GM15510 (cell line): ENCODE measurements around the gene CLDN24.

Experiments
- POLR2A ChIP-seq: IDR thresholded peaks from 3 replicates; pipeline ENCODE4 v1.6.1; 2011; ENCODE audit warnings: borderline replicate concordance; ENCODE audit not compliant: insufficient read length; ENCODE audit errors: extremely low read depth

Gene CLDN24

GRCh38 chr4:183284965-183285364 is 37.3 kb downstream of the CLDN24 start:
- no peak for TF ChIP-seq POLR2A

GRCh38 chr4:183284258-183284785 is 37.9 kb downstream of the CLDN24 start:
- TF ChIP-seq POLR2A, result no peak

GRCh38 chr4:183276106-183276505 is 46.1 kb downstream of the CLDN24 start:
- TF ChIP-seq POLR2A, result no peak

GRCh38 chr4:183272384-183272783 is 49.8 kb downstream of the CLDN24 start:
- no peak for TF ChIP-seq POLR2A
